SK-N-SH (cell line): Measurements from ENCODE around the gene ISM1. TPM values are rescaled to one million over a fixed set of nuclear protein-coding genes. Genes with fewer than 3 reads are reported as not detected.
A peak's percentile ranks its signal among the peaks of the same experiment; 100 is the strongest.

Experiments
- CTCF ChIA-PET: fragments of 300-600, 350-600 bp; formaldehyde crosslinking; extraction: SDS; loops from one replicate; lab custom pipeline; 2021; lab: Yijun Ruan, JAX
- POLR2A ChIA-PET: fragments of 350-600 bp; sonication (Branson Sonifier 250); formaldehyde crosslinking; extraction: SDS; loops from one replicate; lab custom pipeline; 2020; ENCODE audit warnings: antibody characterized with exemption, inconsistent platforms; lab: Yijun Ruan, JAX
- DNase-seq: peaks from one replicate; pipeline ENCODE4 v3.0.0; 2012
- H2AFZ ChIP-seq: fragments of 200-600 bp; sonication (generic); 2 replicates; pipeline ENCODE4 v1.8.1; 2016; ENCODE audit warnings: antibody characterized with exemption, mild to moderate bottlenecking, low read depth
- H3F3A ChIP-seq: fragments of 200-600 bp; sonication (generic); replicated peaks from 2 replicates; pipeline ENCODE3; 2016; ENCODE audit warnings: antibody characterized with exemption, mild to moderate bottlenecking; ENCODE audit not compliant: insufficient read depth
- H3K27ac ChIP-seq, 2 experiments: fragments of 200-500 bp in 1 of 2; fragments of 200-600 bp in 1 of 2; sonication (Bioruptor generic) in 1 of 2; sonication (generic), shearing (Covaris generic) in 1 of 2; 2 replicates each; pipeline versions ENCODE4 v1.5.1 to v1.6.1; 2014 to 2016; ENCODE audit warnings: low read depth in 2 of 2, inconsistent platforms in 1 of 2, low read length in 1 of 2, mild to moderate bottlenecking in 1 of 2, mixed read lengths in 1 of 2
- H3K27me3 ChIP-seq: fragments of 200-600 bp; sonication (generic), shearing (Covaris generic); 2 replicates; pipeline ENCODE4 v1.6.1; 2016; ENCODE audit warnings: mixed run types; ENCODE audit not compliant: insufficient read depth
- H3K36me3 ChIP-seq, 2 experiments: fragments of 200-500 bp in 1 of 2; fragments of 200-600 bp in 1 of 2; sonication (Bioruptor generic) in 1 of 2; sonication (generic) in 1 of 2; replicated peaks in 1 of 2; 2 replicates each; pipeline versions ENCODE3 to v1.5.1; 2014 to 2016; ENCODE audit warnings: low read length in 1 of 2, mild to moderate bottlenecking in 1 of 2; ENCODE audit not compliant: insufficient read depth in 2 of 2, control insufficient read depth in 1 of 2
- H3K4me1 ChIP-seq, 2 experiments: fragments of 200-500 bp in 1 of 2; fragments of 200-600 bp in 1 of 2; sonication (Bioruptor generic) in 1 of 2; sonication (generic), shearing (Covaris generic) in 1 of 2; 2 replicates each; pipeline versions ENCODE4 v1.5.1 to v1.6.1; 2014 to 2016; ENCODE audit warnings: low read depth in 1 of 2, low read length in 1 of 2, mixed run types in 1 of 2; ENCODE audit not compliant: insufficient read depth in 2 of 2, control insufficient read depth in 1 of 2
- H3K4me2 ChIP-seq: fragments of 200-600 bp; sonication (generic), shearing (Covaris generic); 2 replicates; pipeline ENCODE4 v1.6.1; 2017; ENCODE audit warnings: mixed run types
- H3K4me3 ChIP-seq, 2 experiments: fragments of 200-500 bp in 1 of 2; fragments of 200-600 bp in 1 of 2; sonication (Bioruptor generic) in 1 of 2; sonication (generic), shearing (Covaris generic) in 1 of 2; 2 replicates each; pipeline versions ENCODE4 v1.5.1 to v1.8.1; 2014 to 2016; ENCODE audit warnings: low read depth in 2 of 2, inconsistent platforms in 1 of 2, low read length in 1 of 2, mild to moderate bottlenecking in 1 of 2, mixed read lengths in 1 of 2, moderate library complexity in 1 of 2
- H3K79me2 ChIP-seq: fragments of 200-600 bp; sonication (generic); 2 replicates; pipeline ENCODE4 v1.8.1; 2017; ENCODE audit warnings: mild to moderate bottlenecking; ENCODE audit not compliant: insufficient read depth
- H3K9ac ChIP-seq: fragments of 200-600 bp; sonication (generic); 2 replicates; pipeline ENCODE4 v1.6.1; 2017; ENCODE audit warnings: mixed run types
- H3K9me2 ChIP-seq: fragments of 200-600 bp; sonication (generic); 2 replicates; pipeline ENCODE4 v1.6.1; 2017; ENCODE audit warnings: mixed run types
- H3K9me3 ChIP-seq: fragments of 200-600 bp; sonication (generic); 2 replicates; pipeline ENCODE4 v1.6.1; 2017; ENCODE audit warnings: mixed run types, mild to moderate bottlenecking, moderate library complexity
- H4K20me1 ChIP-seq: fragments of 200-600 bp; sonication (generic); 2 replicates; pipeline ENCODE4 v1.6.1; 2017; ENCODE audit warnings: mild to moderate bottlenecking, mixed run types; ENCODE audit not compliant: insufficient read depth
- CHD2 ChIP-seq: fragments of 150-350 bp; IDR thresholded peaks from 2 replicates; pipeline ENCODE4 v1.6.1; 2018; ENCODE audit warnings: low read length; ENCODE audit not compliant: partially characterized antibody
- ELF1 ChIP-seq: IDR thresholded peaks from 2 replicates; pipeline ENCODE4 v1.4.0; 2012
- EP300 ChIP-seq, 2 experiments: IDR thresholded peaks; 2 replicates each; pipeline versions ENCODE4 v1.4.0 to v1.6.1; 2012; ENCODE audit warnings: borderline replicate concordance in 1 of 2, low read depth in 1 of 2, low read length in 1 of 2
- EZH2phosphoT487 ChIP-seq: fragments of 200-600 bp; sonication (generic); IDR thresholded peaks from 2 replicates; pipeline ENCODE4 v1.6.1; 2017; ENCODE audit warnings: low read depth, mixed run types, mild to moderate bottlenecking, antibody characterized with exemption, moderate library complexity, borderline replicate concordance
- FOSL2 ChIP-seq: IDR thresholded peaks from 2 replicates; pipeline ENCODE4 v1.4.0; 2012; ENCODE audit warnings: low read depth, mild to moderate bottlenecking, moderate library complexity, borderline replicate concordance
- FOXJ3 ChIP-seq: sonication (generic); formaldehyde crosslinking; IDR thresholded peaks from 2 replicates; pipeline ENCODE4 v1.5.1; 2020; ENCODE audit warnings: mild to moderate bottlenecking, missing genetic modification reagents
- GABPA ChIP-seq: IDR thresholded peaks from 2 replicates; pipeline ENCODE4 v1.4.0; 2012; ENCODE audit warnings: low read depth, mild to moderate bottlenecking
- MAX ChIP-seq: IDR thresholded peaks from 2 replicates; pipeline ENCODE4 v1.4.0; 2012; ENCODE audit warnings: low read depth
- MEF2A ChIP-seq: IDR thresholded peaks from 2 replicates; pipeline ENCODE4 v1.4.0; 2012; ENCODE audit warnings: low read depth, borderline replicate concordance
- MXI1 ChIP-seq: IDR thresholded peaks from 2 replicates; pipeline ENCODE4 v1.6.1; 2012; ENCODE audit warnings: mild to moderate bottlenecking, low read depth, low read length, improper control_type of control experiment
- NFIC ChIP-seq: IDR thresholded peaks from 2 replicates; pipeline ENCODE4 v1.4.0; 2012; ENCODE audit warnings: borderline replicate concordance
- NRF1 ChIP-seq: IDR thresholded peaks from 2 replicates; pipeline ENCODE4 v1.6.1; 2012; ENCODE audit warnings: low read depth, mild to moderate bottlenecking, low read length
- PBX3 ChIP-seq: IDR thresholded peaks from 2 replicates; pipeline ENCODE4; 2012
- POLR2AphosphoS5 ChIP-seq: IDR thresholded peaks from 2 replicates; pipeline ENCODE4 v1.6.1; 2012; ENCODE audit warnings: low read depth, low read length
- RCOR1 ChIP-seq: fragments of 150-350 bp; IDR thresholded peaks from 2 replicates; pipeline ENCODE4 v1.6.1; 2017; ENCODE audit warnings: antibody characterized with exemption, low read length
- REST ChIP-seq: IDR thresholded peaks from 2 replicates; pipeline ENCODE4 v1.6.1; 2012; ENCODE audit warnings: mild to moderate bottlenecking, low read depth, low read length, moderate library complexity
- RFX5 ChIP-seq: IDR thresholded peaks from 2 replicates; pipeline ENCODE4 v1.6.1; 2012; ENCODE audit warnings: mild to moderate bottlenecking, improper control_type of control experiment, low read length
- TAF1 ChIP-seq: IDR thresholded peaks from 2 replicates; pipeline ENCODE4 v1.6.1; 2012; ENCODE audit warnings: low read depth, mild to moderate bottlenecking, low read length, moderate library complexity, borderline replicate concordance
- TEAD4 ChIP-seq: IDR thresholded peaks from 2 replicates; pipeline ENCODE4 v1.4.0; 2012; ENCODE audit warnings: mild to moderate bottlenecking, borderline replicate concordance; ENCODE audit not compliant: insufficient read depth
- USF1 ChIP-seq: IDR thresholded peaks from 2 replicates; pipeline ENCODE4 v1.4.0; 2012; ENCODE audit warnings: low read depth, borderline replicate concordance
- YY1 ChIP-seq: IDR thresholded peaks from 2 replicates; pipeline ENCODE4 v1.4.0; 2012; ENCODE audit warnings: low read depth, mild to moderate bottlenecking
- WGBS: methylation state at CpG from one replicate; pipeline ENCODE4 v1.1.6; 2017; ENCODE audit warnings: low lambda C conversion rate; 5-methylcytosine and 5-hydroxymethylcytosine counted together
- polyA plus RNA-seq, 3 experiments: library from polyadenylated mRNA; depleted of rRNA; stranded (reverse); fragments of >200 nt; gene quantifications; 2 replicates each; pipeline ENCODE4 v1.2.3, GENCODE V29; 2012

ISM1 gene
- polyA plus RNA-seq, 1 of the 3 experiments (the other 2 are of a cell fraction) = not detected

- H3K79me2 ChIP-seq = no peaks in the 10 kb centered on the region
- DNase-seq = no peak
- no peaks in the 10 kb centered on the region for H4K20me1 ChIP-seq
- no peak overlapping the region for H3K4me3 ChIP-seq
- TF ChIP-seq TEAD4 (no peak), EP300 (IDR thresholded peaks at IDR 0.05; ENCODE audit: borderline replicate concordance in 1 of 2, low read depth in 1 of 2, low read length in 1 of 2) (no peak), EZH2phosphoT487 (no peak), GABPA (no peak), FOSL2 (no peak), ELF1 (no peak), NFIC (no peak), YY1 (no peak), FOXJ3 (CRISPR knock-in tag) (no peak), TAF1 (no peak)
- ChIA-PET CTCF (interaction anchor here (0.9 to 2.6 kb wide), 16 partner anchors 10 to 377 kb away, joined by 3 to 22 read pairs (median 8); no protein-coding TSS in a partner anchor), POLR2A (no interaction called here)
- H3K36me3 ChIP-seq = no peaks in the 10 kb centered on the region
- H3K4me2 ChIP-seq = no peak overlapping the region
- no peaks in the 10 kb centered on the region; the same call in 1 of the 2 replicates for H3K27me3 ChIP-seq
- H2AFZ ChIP-seq = no peak overlapping the region
- H3K9me3 ChIP-seq = no peaks in the 10 kb centered on the region
- H3K27ac ChIP-seq = no peak overlapping the region
- WGBS = 83% methylated on average over 2 of the region's 2 CpGs
- no peaks in the 10 kb centered on the region; a peak in 1 of 4 replicates for H3K4me1 ChIP-seq
- no peak overlapping the region for H3K9ac ChIP-seq
- H3K9me2 ChIP-seq = no peaks in the 10 kb centered on the region
- no peaks in the 10 kb centered on the region for H3F3A ChIP-seq
Observed at GRCh38 chr20:13301596-13301995, 80.5 kb downstream of the ISM1 start.

GRCh38 chr20:13302647-13303450 is 81.8 kb downstream of the ISM1 start:
- H4K20me1 ChIP-seq = no peaks in the 10 kb centered on the region
- H3K9me3 ChIP-seq = no peaks in the 10 kb centered on the region
- no peaks in the 10 kb centered on the region for H3K27me3 ChIP-seq
- H3K4me2 ChIP-seq = no peak overlapping the region
- no peak overlapping the region for H3K4me3 ChIP-seq
- H3K9me2 ChIP-seq = no peaks in the 10 kb centered on the region
- H3K27ac ChIP-seq = no peak overlapping the region
- no peaks in the 10 kb centered on the region for H3F3A ChIP-seq
- ChIA-PET POLR2A (no interaction called here), CTCF (interaction anchor here (0.6 to 2.8 kb wide), 38 partner anchors 9 to 469 kb away, joined by 3 to 22 read pairs (median 4); no protein-coding TSS in a partner anchor)
- WGBS = 49% methylated on average over 6 of the region's 9 CpGs
- peak; percentile 61 for DNase-seq
- no peak overlapping the region for H3K9ac ChIP-seq
- no peak overlapping the region for H2AFZ ChIP-seq
- no peaks in the 10 kb centered on the region for H3K79me2 ChIP-seq
- H3K36me3 ChIP-seq = no peaks in the 10 kb centered on the region
- no peaks in the 10 kb centered on the region; a peak in 1 of 4 replicates for H3K4me1 ChIP-seq
- TF ChIP-seq TAF1 (no peak), EZH2phosphoT487 (no peak), MAX (no peak), POLR2AphosphoS5 (no peak), MXI1 (no peak), NRF1 (0 out of 2 replicates have a peak, but pooled peaks have one; percentile 2), GABPA (no peak), PBX3 (no peak), RCOR1 (no peak), CHD2 (no peak), TEAD4 (no peak), USF1 (no peak), ELF1 (no peak), MEF2A (no peak), RFX5 (no peak), REST (no peak), YY1 (no peak), EP300 (IDR thresholded peaks at IDR 0.05; ENCODE audit: borderline replicate concordance in 1 of 2, low read depth in 1 of 2, low read length in 1 of 2) (no peak)
